ENCODE data around the gene IL17C. TPM values are rescaled to one million over a fixed set of nuclear protein-coding genes. Genes with fewer than 3 reads are reported as not detected.

The IL17C gene
- polyA plus RNA-seq, 1 of the 3 experiments (the other 2 are of a cell fraction): 0.07 TPM

DNA sequence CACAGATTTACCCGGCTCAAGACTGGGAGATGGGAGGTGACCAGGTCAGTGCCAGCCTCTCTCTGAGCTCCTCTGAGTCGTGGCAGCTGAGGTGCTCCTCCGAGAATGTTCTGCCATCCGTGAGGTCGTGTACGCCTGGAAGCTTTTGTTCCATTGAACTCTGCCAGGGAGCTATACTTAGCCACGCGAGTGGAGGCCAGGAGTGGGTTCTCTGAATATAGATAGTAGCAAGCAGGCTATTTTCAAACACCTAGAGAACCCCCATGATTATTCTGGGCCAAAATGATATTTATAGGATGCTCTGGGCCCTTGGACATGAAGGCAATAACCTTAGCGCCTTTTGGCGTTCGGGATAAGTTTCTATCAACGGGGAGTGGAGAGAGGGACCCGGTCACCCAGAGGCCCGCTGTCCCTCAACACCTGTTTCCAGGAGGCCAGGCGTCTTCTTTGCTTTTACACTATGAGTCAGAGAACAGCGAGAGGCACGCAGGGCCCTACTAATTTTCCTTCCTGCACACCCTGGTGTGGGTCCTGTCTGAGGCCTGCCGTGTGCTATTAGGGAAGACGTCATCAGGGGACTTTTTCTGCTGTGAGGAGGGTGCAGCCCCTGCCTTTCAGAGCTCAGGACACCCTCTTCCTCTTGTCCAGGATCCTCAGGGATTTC is 35.5 kb downstream of the IL17C start:
- no peak overlapping the region for H2AFZ ChIP-seq (ENCODE audit: low read depth)
- CTCF ChIA-PET: interaction anchor here (1.0 kb wide), 1 partner anchor 12 kb away, joined by 3 read pairs; no protein-coding TSS in a partner anchor
- 90% methylated on average over 17 of the region's 19 CpGs for WGBS (ENCODE audit: low lambda C conversion rate)

DNA sequence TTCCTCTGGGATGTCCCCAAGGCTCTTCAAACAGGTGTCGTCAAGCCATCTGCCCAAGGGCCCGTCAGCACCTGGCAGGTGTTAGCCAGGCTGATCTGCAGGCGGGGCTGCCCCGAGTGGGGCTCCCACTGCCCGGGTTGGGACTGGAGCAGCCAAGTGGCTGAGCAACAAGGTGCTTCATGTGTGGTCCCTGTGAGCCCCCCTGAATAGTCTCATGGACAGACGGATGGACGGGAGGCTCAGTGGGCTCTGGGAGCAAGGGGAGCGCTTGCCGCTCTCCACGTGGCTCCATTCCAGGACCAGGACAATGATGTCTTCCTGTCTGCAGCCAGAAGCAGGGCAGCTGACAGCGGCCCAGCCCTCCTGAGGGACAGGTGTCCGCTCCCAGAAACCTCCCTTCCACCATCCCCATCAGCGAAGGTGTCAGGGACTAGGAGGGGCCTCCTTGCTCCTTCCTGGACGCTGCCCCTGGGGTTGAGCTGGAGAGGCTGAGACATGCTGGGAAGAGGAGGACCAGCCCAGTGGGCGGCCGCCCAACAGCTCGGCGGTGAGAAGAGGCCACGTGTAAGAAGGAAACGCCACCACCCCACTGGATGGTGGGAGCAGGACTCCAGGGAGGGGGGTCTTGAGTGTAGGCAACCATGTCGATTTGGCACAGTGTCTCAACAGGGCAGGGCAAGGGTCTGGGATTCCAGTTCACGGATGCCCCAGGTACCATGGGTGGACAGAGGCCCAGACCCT is 38.3 kb downstream of the IL17C start:
- no peak for DNase-seq

More for the DNA sequence above, 35.5 kb downstream of the IL17C start:
- no peaks in the 10 kb centered on the region for H3K79me2 ChIP-seq (ENCODE audit: insufficient read depth)
- no peaks in the 10 kb centered on the region for H3K27me3 ChIP-seq (ENCODE audit: insufficient read depth)
- H3F3A ChIP-seq (replicated peaks; ENCODE audit: insufficient read depth): no peaks in the 10 kb centered on the region
- no peak for DNase-seq
- H3K4me3 ChIP-seq (ENCODE audit: low read depth in 2 of 2, low read length in 1 of 2): no peak overlapping the region
- H3K9ac ChIP-seq: no peak overlapping the region
- peaks cover 0 to 5% of the 10 kb centered on the region in 2 experiments; a peak in 1 of 4 replicates for H3K4me1 ChIP-seq (ENCODE audit: control insufficient read depth in 1 of 2, insufficient read depth in 2 of 2, low read depth in 1 of 2, low read length in 1 of 2)
- no peaks in the 10 kb centered on the region for H4K20me1 ChIP-seq (ENCODE audit: insufficient read depth)
- TF ChIP-seq, protein P1, sequence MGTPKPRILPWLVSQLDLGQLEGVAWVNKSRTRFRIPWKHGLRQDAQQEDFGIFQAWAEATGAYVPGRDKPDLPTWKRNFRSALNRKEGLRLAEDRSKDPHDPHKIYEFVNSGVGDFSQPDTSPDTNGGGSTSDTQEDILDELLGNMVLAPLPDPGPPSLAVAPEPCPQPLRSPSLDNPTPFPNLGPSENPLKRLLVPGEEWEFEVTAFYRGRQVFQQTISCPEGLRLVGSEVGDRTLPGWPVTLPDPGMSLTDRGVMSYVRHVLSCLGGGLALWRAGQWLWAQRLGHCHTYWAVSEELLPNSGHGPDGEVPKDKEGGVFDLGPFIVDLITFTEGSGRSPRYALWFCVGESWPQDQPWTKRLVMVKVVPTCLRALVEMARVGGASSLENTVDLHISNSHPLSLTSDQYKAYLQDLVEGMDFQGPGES (IDR thresholded peaks at IDR 0.05; ENCODE audit: low read depth, low read length): no peak
- TF ChIP-seq, protein P2, sequence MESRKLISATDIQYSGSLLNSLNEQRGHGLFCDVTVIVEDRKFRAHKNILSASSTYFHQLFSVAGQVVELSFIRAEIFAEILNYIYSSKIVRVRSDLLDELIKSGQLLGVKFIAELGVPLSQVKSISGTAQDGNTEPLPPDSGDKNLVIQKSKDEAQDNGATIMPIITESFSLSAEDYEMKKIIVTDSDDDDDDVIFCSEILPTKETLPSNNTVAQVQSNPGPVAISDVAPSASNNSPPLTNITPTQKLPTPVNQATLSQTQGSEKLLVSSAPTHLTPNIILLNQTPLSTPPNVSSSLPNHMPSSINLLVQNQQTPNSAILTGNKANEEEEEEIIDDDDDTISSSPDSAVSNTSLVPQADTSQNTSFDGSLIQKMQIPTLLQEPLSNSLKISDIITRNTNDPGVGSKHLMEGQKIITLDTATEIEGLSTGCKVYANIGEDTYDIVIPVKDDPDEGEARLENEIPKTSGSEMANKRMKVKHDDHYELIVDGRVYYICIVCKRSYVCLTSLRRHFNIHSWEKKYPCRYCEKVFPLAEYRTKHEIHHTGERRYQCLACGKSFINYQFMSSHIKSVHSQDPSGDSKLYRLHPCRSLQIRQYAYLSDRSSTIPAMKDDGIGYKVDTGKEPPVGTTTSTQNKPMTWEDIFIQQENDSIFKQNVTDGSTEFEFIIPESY (IDR thresholded peaks at IDR 0.05; ENCODE audit: borderline replicate concordance, low read depth): no peak
- no peak for TF ChIP-seq NFIC (IDR thresholded peaks at IDR 0.05; ENCODE audit: borderline replicate concordance)
- TF ChIP-seq GABPA (IDR thresholded peaks at IDR 0.05; ENCODE audit: low read depth): no peak
- TF ChIP-seq SIN3A (IDR thresholded peaks at IDR 0.05; ENCODE audit: borderline replicate concordance, low read depth, low read length): no peak
- no peak overlapping the region for H3K27ac ChIP-seq (ENCODE audit: low read depth in 2 of 2, low read length in 1 of 2)
- no peaks in the 10 kb centered on the region for H3K9me2 ChIP-seq
- POLR2A ChIA-PET: no interaction called here
- no peak overlapping the region for H3K4me2 ChIP-seq
- H3K36me3 ChIP-seq (replicated peaks in 1 of 2; ENCODE audit: control insufficient read depth in 1 of 2, insufficient read depth in 2 of 2, low read length in 1 of 2): peaks cover 0 to 3% of the 10 kb centered on the region in 2 experiments
- no peaks in the 10 kb centered on the region for H3K9me3 ChIP-seq

More for the DNA sequence above, 38.3 kb downstream of the IL17C start:
- WGBS (ENCODE audit: low lambda C conversion rate): 85% methylated on average over 12 of the region's 22 CpGs
- H2AFZ ChIP-seq (ENCODE audit: low read depth): no peak overlapping the region
- H3K9me3 ChIP-seq: no peaks in the 10 kb centered on the region
- ChIA-PET POLR2A (no interaction called here), CTCF (interaction anchor here (1.4 kb wide), 1 partner anchor 8 kb away, joined by 5 read pairs; no protein-coding TSS in a partner anchor)
- peaks cover 0 to 5% of the 10 kb centered on the region in 2 experiments; a peak in 1 of 4 replicates for H3K4me1 ChIP-seq (ENCODE audit: control insufficient read depth in 1 of 2, insufficient read depth in 2 of 2, low read depth in 1 of 2, low read length in 1 of 2)
- H3K4me2 ChIP-seq: no peak overlapping the region
- H3K36me3 ChIP-seq (replicated peaks in 1 of 2; ENCODE audit: control insufficient read depth in 1 of 2, insufficient read depth in 2 of 2, low read length in 1 of 2): no peaks in the 10 kb centered on the region
- no peak overlapping the region for H3K4me3 ChIP-seq (ENCODE audit: low read depth in 2 of 2, low read length in 1 of 2)
- H3F3A ChIP-seq (replicated peaks; ENCODE audit: insufficient read depth): no peaks in the 10 kb centered on the region
- no peaks in the 10 kb centered on the region for H3K79me2 ChIP-seq (ENCODE audit: insufficient read depth)
- no peaks in the 10 kb centered on the region for H3K27me3 ChIP-seq (ENCODE audit: insufficient read depth)
- no peak for TF ChIP-seq GATA2 (CRISPR knock-in tag; IDR thresholded peaks at IDR 0.05)
- TF ChIP-seq RFX5 (IDR thresholded peaks at IDR 0.05; ENCODE audit: low read length): no peak
- TF ChIP-seq TEAD4 (IDR thresholded peaks at IDR 0.05; ENCODE audit: borderline replicate concordance, insufficient read depth): no peak
- TF ChIP-seq GABPA (IDR thresholded peaks at IDR 0.05; ENCODE audit: low read depth): no peak
- no peak for TF ChIP-seq CHD2 (IDR thresholded peaks at IDR 0.05; ENCODE audit: low read length, partially characterized antibody)
- no peak for TF ChIP-seq FOXJ3 (CRISPR knock-in tag; IDR thresholded peaks at IDR 0.05)
- TF ChIP-seq RXRA (IDR thresholded peaks at IDR 0.05; ENCODE audit: borderline replicate concordance, low read depth): no peak
- TF ChIP-seq RCOR1 (IDR thresholded peaks at IDR 0.05; ENCODE audit: low read length): no peak
- TF ChIP-seq, protein P3, sequence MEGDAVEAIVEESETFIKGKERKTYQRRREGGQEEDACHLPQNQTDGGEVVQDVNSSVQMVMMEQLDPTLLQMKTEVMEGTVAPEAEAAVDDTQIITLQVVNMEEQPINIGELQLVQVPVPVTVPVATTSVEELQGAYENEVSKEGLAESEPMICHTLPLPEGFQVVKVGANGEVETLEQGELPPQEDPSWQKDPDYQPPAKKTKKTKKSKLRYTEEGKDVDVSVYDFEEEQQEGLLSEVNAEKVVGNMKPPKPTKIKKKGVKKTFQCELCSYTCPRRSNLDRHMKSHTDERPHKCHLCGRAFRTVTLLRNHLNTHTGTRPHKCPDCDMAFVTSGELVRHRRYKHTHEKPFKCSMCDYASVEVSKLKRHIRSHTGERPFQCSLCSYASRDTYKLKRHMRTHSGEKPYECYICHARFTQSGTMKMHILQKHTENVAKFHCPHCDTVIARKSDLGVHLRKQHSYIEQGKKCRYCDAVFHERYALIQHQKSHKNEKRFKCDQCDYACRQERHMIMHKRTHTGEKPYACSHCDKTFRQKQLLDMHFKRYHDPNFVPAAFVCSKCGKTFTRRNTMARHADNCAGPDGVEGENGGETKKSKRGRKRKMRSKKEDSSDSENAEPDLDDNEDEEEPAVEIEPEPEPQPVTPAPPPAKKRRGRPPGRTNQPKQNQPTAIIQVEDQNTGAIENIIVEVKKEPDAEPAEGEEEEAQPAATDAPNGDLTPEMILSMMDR (IDR thresholded peaks at IDR 0.05): no peak
- TF ChIP-seq JUND (IDR thresholded peaks at IDR 0.05): no peak
- no peak for TF ChIP-seq TCF12 (IDR thresholded peaks at IDR 0.05)
- no peak for TF ChIP-seq ELF1 (IDR thresholded peaks at IDR 0.05)
- no peak for TF ChIP-seq RAD21 (IDR thresholded peaks at IDR 0.05; ENCODE audit: low read length)
- TF ChIP-seq TAF1 (IDR thresholded peaks at IDR 0.05; ENCODE audit: borderline replicate concordance, low read depth, low read length): no peak
- TF ChIP-seq EP300 (IDR thresholded peaks at IDR 0.05; ENCODE audit: borderline replicate concordance in 1 of 2, low read depth in 1 of 2, low read length in 1 of 2): no peak
- TF ChIP-seq FOSL2 (IDR thresholded peaks at IDR 0.05; ENCODE audit: borderline replicate concordance, low read depth): no peak
- TF ChIP-seq NRF1 (IDR thresholded peaks at IDR 0.05; ENCODE audit: low read depth, low read length): no peak
- TF ChIP-seq MXI1 (IDR thresholded peaks at IDR 0.05; ENCODE audit: low read depth, low read length): no peak
- H4K20me1 ChIP-seq (ENCODE audit: insufficient read depth): no peaks in the 10 kb centered on the region
- no peak overlapping the region for H3K9ac ChIP-seq
- no peak overlapping the region for H3K27ac ChIP-seq (ENCODE audit: low read depth in 2 of 2, low read length in 1 of 2)
- H3K9me2 ChIP-seq: no peaks in the 10 kb centered on the region

Measured in SK-N-SH (cell line).